NCI-H1436 (cell line): Measurements from ENCODE around the gene SIGLEC5.

Source experiments
- DNase-seq: peaks from one replicate; lab custom pipeline; 2025; lab: John Stamatoyannopoulos, UW

The SIGLEC5 gene

DNA sequence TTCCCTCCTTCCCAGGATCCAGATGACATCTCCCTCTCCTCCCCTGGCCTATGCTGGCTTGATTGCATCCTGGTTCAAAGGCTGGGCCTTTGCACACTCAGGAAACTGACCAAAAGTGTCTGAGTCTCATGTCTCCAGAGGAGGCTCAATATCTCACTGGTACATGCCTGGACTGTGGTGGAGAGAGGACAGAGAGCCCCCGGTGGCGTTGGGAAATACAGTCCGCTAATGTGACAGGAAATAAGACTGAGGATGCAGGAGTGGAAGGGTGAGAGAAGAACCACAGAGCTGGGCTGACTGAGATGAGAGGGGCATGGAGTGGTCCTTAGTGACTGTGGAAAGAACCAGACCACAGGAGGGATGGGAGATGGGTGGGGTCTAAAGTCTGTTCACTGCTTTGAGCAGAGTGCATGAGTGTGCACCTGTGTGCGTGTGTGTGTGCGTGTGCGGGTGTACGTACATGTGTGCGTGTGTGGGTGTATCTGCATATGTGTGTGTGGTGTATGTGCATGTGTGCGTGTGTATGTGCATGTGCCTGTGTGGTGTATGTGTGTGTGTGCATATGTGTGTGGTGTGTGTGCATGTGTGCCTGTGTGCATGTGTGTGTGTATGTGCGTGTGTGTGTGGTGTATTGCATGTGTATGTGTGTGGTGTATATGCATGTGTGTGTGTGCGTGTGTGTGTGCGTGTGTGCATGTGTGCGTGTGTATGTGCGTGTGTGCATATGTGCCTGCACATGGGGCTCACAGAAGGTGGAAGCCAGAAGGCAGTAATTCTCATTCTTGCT, 1.9 kb downstream of the SIGLEC5 start:
- no peak for DNase-seq

- DNase-seq = no peak
Observed at GRCh38 chr19:51627491-51628138, 2.6 kb downstream of the SIGLEC5 start.

GRCh38 chr19:51626675-51627074, 3.5 kb downstream of the SIGLEC5 start:
- no peak for DNase-seq

DNA sequence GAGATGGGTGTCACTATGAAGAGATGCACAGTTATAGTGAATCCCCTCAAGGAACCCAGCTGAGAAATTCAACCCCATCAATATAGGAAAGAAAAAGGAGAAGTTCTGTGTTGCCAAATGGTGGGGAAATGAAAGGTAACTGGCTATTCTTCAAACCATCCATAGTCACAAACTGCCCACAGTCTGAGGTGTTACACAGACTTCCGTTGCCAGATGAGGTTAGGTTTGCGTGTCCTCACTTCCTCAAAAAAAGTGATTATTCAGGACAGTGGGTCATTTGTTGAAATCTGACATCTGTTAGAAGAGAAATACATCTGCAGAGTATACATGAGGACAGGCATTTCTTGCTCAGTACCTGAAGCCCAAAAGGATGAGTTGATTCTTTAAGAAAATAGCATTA, 9.0 kb downstream of the SIGLEC5 start:
- no peak for DNase-seq

- DNase-seq = no peak
Observed at GRCh38 chr19:51615991-51616390, 14.2 kb downstream of the SIGLEC5 start.

GRCh38 chr19:51614789-51615188, 15.4 kb downstream of the SIGLEC5 start:
- DNase-seq = no peak

- DNase-seq = no peak
Observed at GRCh38 chr19:51610576-51610975, 19.6 kb downstream of the SIGLEC5 start.

DNA sequence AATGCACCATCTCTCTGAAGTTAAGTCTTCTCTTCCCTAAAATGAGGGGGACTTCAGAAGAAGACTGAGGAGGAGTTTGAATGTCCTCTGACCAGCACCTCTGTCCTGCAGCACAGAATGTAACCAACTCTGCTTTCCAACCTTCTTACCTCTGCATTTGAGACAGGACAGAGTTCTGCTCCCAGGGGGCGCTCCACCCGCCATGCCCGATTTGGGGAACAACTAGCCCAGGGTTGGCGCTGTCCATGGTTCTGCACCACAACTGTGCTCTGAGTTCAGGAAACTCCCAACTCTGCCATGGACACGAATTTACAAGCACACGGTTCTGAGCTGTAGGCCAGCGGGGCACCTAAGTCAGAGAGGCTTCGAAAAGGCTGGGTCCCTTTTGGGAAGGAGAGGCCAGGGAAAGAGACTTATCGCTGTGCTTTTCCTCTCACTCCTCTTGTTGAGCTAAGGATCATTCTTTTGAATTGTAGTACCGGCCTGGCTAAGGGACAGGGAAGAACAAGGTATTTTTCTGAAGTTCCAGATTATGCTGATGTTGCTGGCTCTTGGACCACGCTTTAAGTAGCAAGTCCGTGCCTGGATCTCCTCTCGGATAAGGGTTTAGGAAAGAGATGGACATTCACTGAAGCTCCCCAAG, 22.2 kb downstream of the SIGLEC5 start:
- no peak for DNase-seq

DNA sequence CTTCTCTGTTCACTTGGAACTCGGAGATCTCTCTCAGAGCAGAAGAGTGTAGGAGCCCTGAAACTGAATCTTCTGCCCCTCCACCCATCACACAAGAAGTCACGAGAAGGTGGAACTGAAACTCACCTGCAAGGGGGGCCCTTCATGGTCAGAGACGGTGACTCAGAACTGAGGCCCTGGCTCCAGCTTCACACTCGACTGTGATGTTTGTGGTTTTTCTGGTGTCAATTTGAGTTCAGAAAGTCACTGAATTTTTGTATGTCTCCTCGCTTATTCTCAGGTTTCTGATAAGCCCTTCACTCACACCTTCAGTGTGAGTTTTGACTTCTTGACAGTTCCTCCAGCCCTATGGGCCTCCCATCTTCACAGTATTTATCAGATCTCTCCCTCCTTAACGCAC, 23.1 kb downstream of the SIGLEC5 start:
- no peak for DNase-seq

DNA sequence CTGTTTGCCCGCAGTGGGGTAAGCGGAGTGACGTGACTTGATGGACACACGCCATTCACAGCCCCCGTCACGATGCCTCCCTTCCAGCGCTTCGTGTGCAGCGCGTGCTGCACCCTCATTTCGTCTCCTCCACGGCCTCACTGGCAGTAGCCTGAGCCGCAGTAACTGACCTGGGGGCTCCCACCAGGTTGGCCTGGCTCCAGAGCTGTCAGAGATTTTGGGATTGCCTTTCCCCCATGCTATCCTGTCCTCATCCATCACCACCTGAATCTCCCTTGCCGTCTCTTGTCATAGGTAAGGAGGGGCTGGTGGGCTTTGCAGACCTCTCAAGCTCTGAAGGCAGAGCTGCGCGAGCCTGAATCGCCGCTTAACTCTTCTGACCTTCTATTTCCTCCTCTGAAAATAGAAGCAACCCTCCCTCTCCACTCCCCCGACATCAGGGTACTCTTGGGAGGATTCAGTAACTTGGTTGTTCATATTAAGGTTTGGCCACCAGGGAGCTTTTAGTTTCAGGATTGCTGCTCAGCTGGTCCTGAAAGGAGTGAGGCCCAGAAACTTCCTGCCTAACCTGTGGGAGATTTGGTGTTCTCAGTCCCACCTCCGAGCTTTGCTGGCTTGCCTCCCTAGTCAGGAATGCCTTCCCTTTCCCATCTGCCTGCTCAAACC, 27.9 kb downstream of the SIGLEC5 start:
- DNase-seq = no peak

DNA sequence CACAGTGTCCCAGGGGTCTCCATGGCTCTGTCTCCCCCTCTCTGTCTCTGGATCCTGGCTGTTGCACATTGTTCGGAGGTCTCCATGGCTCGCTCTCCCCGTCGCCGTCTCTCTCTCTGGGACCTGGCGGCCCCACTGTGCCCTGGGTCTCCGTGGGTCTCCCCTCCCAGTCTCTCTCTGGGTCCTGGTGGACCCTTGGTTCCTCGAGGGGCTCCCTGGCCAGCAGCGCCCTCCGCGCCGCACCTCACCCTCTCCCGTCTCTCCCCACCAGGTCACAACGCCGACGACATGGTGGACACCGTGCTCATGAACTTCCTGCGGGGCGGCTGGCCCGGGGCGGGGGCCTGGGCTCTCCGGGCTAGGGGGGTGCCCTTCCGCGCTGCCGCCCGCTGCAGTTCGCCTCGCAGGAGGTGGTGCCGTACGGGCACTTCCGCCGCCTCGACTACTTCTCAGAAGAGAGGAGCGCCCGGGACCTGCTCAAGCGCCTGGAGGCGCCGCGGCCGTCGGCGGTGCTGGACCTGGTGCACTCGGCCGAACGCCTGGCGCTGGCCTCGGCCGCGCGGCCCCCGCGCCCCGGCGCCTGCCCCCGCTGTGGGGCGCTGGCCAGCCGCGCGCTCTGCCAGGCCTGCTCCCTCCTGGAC, 29.1 kb downstream of the SIGLEC5 start:
- no peak for DNase-seq

DNA sequence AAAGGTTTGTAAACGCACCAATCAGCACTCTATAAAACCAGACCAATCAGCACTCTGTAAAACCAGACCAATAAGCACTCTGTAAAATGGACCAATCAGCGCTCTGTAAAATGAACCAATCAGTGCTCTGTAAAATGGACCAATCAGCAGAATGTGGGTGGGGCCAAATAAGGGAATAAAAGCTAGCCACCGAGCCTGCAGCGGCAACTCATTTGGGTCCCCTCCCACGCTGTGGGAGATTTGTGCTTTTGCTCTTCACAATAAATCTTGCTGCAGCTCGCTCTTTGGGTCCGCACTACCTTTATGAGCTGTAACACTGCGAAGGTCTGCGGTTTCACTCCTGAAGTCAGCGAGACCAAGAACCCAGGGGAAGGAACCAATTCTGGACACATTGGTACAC, 31.1 kb downstream of the SIGLEC5 start:
- no peak for DNase-seq

- no peak for DNase-seq
Observed at GRCh38 chr19:51598159-51598915, 31.9 kb downstream of the SIGLEC5 start.

DNA sequence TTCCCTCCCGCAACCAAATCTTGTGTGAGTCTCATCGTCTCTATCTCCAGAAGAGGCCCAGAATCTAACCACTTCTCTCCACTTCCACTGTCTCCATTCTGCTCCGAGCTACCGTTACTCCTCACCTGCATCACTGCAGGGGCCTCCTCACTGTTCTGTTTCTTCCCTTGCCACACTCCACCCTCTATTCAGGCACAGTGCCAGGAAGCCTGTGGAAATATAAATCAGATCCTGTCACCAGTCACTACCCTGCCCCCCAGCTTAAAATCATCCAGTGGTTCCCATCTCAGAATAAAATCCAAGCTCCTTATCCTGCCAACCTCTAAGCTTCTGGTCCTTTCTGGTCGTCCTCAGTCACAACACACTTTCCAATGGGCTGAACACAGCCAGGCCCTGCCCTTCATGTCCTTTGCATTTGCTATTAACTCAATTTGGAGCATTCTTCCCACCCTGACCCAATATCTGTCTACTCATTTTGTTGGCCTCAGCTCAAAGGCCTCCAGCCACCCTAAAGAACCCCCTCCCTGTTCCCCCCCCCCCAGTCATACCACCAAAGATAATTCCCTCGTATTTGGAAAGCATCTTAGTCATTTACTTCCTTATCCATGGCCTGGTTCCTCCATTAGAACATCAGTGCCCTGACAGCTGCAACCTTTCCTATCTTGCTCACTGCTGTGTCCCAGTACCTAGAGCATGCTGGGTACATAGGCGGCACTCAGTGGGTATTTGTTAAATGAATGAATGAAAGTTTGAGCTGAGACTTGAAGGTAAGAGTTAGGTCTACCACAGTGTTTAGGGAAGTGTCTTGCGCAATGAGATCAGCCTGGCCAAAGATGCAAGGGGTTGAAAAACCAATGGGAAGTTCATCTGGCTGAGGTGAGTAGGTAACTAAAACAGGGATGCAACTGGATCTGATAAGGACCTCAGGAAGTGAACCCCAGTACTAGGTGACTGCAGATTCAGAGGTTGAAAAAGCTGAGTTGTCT, 34.7 kb downstream of the SIGLEC5 start:
- DNase-seq = no peak

DNA sequence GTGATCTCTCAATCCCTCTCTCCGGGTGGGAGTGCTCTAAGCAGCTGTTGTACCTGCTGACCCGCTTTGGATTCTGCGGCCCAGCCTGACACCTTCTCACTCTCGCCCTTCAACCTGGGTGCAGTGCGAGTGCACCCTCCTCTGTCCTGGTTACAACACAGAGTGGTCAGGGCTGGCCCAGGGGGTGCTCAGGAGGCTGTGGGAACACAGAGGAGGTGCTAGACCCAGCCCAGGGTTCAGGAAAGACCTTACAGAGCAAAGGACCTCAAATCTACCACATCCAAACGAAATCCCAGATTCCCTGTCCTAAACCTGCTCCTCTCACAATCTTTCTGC, 35.5 kb downstream of the SIGLEC5 start:
- DNase-seq = no peak

DNA sequence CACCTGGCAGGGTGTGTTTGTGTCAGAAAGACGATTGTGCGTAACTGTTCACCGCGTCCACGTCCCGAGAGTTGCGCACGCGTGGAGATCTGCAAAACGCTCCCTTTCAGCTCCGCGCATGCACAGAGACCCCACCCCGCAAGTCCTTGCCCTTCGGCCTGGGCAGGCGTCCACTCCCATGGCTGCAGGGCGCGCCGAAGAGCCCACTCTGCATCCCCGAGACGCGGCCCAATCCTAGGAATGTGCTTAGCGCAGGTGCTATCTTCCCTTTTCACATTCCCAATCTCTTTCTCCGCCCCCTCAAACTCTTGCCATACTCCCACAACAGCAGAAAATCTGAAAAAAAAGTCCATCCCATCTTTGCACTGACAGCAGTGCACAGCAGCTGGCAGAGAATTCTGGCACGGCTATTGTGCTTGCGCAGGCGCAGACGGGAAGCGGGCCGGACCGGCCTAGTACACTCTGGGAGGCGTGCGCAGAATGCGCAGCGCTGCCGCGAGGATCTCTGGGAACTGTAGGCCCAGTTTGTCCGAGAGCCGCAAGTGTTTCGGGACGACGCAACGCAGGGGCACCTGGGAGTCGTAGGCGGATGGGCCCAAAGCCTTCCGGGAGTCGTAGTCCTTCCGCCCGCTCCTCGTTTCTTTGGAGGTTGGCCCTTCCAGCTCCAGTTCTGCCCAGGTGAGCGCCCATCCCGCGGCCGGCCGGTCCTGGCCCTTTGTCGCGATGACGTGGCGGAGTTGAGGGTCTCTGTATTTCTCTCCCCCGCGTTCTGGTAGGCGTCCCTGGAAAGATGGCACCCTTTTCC, 36.0 kb downstream of the SIGLEC5 start:
- peak; percentile 97 for DNase-seq

DNA sequence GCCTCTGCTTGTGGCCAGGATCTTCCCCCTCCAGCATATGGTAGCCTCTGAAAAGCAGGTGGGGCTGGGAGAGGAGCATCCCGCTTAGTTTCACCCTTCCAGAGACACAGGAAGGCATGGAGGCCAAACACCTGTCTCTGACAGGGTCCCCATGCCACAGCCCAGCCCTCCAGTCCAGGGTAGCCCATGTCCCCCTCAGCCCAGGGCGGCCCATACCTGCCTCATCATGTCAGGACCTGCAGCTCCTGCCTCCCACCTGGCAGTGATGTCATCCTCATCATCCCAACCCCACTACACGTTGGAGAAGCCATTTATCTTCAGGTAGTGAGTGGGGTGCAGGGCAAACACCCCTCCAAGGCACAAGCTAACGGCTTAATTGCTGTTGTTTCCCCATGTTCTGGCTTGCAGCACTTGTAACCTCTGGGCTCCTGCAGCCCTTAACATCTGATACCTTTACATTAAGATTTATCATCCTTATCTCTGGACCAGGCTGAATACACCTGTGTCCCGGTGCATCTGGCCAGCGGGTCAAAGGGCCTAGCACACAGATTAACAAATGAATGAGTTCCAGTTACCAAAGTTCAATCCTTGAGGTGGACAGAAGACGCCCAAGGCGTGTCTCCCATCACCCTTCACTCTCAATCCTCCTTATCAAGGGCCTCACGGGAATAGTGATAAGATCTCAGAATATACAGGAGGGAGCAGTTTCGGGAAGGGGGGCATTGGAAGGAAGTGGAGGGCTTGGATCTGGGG, 36.9 kb downstream of the SIGLEC5 start:
- no peak for DNase-seq

DNA sequence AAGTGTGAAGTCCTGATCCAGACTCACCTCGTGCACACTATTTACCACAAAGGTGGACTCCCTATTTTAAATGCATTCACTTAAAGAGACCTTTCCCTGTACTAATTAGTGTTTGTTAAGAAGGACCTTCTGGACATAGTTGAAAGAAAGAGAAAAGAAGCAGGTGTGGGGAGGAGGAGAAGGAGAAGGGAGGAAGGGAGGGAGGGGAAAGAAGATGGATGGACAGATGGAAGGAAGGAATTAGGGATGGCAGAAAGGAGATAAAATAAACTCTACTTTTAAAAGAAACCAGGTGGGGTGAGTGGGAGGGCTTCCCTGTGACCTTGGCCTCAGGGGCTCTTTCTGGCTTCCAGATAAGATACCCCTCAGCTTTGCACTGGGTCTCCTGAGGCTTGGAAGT, 37.7 kb downstream of the SIGLEC5 start:
- DNase-seq = no peak

GRCh38 chr19:51590441-51590840, 39.8 kb downstream of the SIGLEC5 start:
- DNase-seq = no peak
